CD4-positive, CD25-positive, alpha-beta regulatory T cell (primary cell): ENCODE measurements around the gene SELENOO. TPM values are rescaled to one million over a fixed set of nuclear protein-coding genes. Genes with fewer than 3 reads are reported as not detected.

Experiments
- ATAC-seq, 2 donors: fragments of 150-1000 bp; cut with Tn5 transposase; one replicate each; pipeline ENCODE4 v1.10.0; 2021; ENCODE audit warnings: low read depth in 2 of 2, moderate number of reproducible peaks in 2 of 2, moderate library complexity in 1 of 2
- DNase-seq, 3 donors: peaks; one replicate each; pipeline versions ENCODE4 v3.0.0 to v3.0.0-alpha.2; 2012 to 2022; ENCODE audit warnings: mixed read lengths in 1 of 3
- H3K27ac ChIP-seq: one replicate; pipeline ENCODE4 v1.7.0; 2013; ENCODE audit warnings: mild to moderate bottlenecking, low read length; ENCODE audit not compliant: insufficient read depth, poor library complexity, severe bottlenecking
- H3K27me3 ChIP-seq: one replicate; pipeline ENCODE4 v1.7.0; 2013; ENCODE audit warnings: low read length; ENCODE audit not compliant: control insufficient read depth, insufficient read depth
- H3K36me3 ChIP-seq: one replicate; pipeline ENCODE4 v1.7.0; 2013; ENCODE audit warnings: mild to moderate bottlenecking, low read length, moderate library complexity; ENCODE audit not compliant: control insufficient read depth, insufficient read depth
- H3K4me1 ChIP-seq: 2 replicates; pipeline ENCODE4 v1.7.0; 2013; ENCODE audit warnings: mild to moderate bottlenecking, low read length; ENCODE audit not compliant: insufficient read depth, control insufficient read depth, poor library complexity, severe bottlenecking
- H3K4me3 ChIP-seq: one replicate; pipeline ENCODE4 v1.7.0; 2013; ENCODE audit warnings: low read depth, mild to moderate bottlenecking, low read length, moderate library complexity
- H3K9me3 ChIP-seq, 2 experiments: 1 replicate in 1 of 2; 2 replicates in 1 of 2; pipeline ENCODE4 v1.7.0; 2013; ENCODE audit warnings: low read length in 2 of 2, mild to moderate bottlenecking in 1 of 2, moderate library complexity in 1 of 2; ENCODE audit not compliant: control insufficient read depth in 2 of 2
- H3K27ac Mint-ChIP-seq, 3 donors: one replicate each; pipeline ENCODE4 v1.8.0; 2020 to 2022; ENCODE audit warnings: mild to moderate bottlenecking in 3 of 3, mixed read lengths in 3 of 3, moderate library complexity in 2 of 3
- H3K27me3 Mint-ChIP-seq: one replicate; pipeline ENCODE4 v1.8.0; 2022; ENCODE audit warnings: mild to moderate bottlenecking, mixed read lengths
- H3K36me3 Mint-ChIP-seq: one replicate; pipeline ENCODE4 v1.8.0; 2020; ENCODE audit warnings: mixed read lengths
- H3K4me1 Mint-ChIP-seq, 4 donors: one replicate each; pipeline ENCODE4 v1.8.0; 2020 to 2022; ENCODE audit warnings: mixed read lengths in 4 of 4, mild to moderate bottlenecking in 1 of 4
- H3K4me3 Mint-ChIP-seq, 4 donors: one replicate each; pipeline ENCODE4 v1.8.0; 2020 to 2022; ENCODE audit warnings: mild to moderate bottlenecking in 4 of 4, mixed read lengths in 4 of 4, moderate library complexity in 3 of 4
- H3K9me3 Mint-ChIP-seq, 7 donors: one replicate each; pipeline ENCODE4 v1.8.0; 2020 to 2022; ENCODE audit warnings: mixed read lengths in 7 of 7, mild to moderate bottlenecking in 3 of 7, moderate library complexity in 2 of 7
- polyA plus RNA-seq, 4 donors: library from polyadenylated mRNA; unstranded; fragments of 300-500 nt; fragmentation: Illumina TruSeq; gene quantifications; one replicate each; pipeline ENCODE4 v1.2.3, GENCODE V29; 2021
- total RNA-seq: library from RNA; stranded (reverse); gene quantifications from one replicate; pipeline ENCODE4 v1.2.3, GENCODE V29; 2022

Gene SELENOO
- total and polyA plus RNA-seq, 5 donors from 2014 or later, result 1.8 to 31.9 (median 3.5) TPM

- ATAC-seq (no peak), DNase-seq (no peak)
- Histone ChIP-seq H3K9me3 (no peaks in the 10 kb centered on the region), H3K27me3 (no peaks in the 10 kb centered on the region), H3K4me1 (peaks cover 12% of the 10 kb centered on the region), H3K4me3 (no peak overlapping the region), H3K27ac (no peak overlapping the region), H3K36me3 (no peaks in the 10 kb centered on the region)
- Mint-ChIP-seq H3K36me3 (no peaks in the 10 kb centered on the region), H3K27me3 (peaks cover 24% of the 10 kb centered on the region), H3K4me1 (peaks cover 0 to 7% (median under 1%) of the 10 kb centered on the region in 4 donors), H3K4me3 (peak overlapping the region in 1 of 4 donors; percentile 38), H3K27ac (no peak overlapping the region), H3K9me3 (no peaks in the 10 kb centered on the region)
Measured at GRCh38 chr22:50258361-50259292, 57.8 kb downstream of the SELENOO start.

DNA sequence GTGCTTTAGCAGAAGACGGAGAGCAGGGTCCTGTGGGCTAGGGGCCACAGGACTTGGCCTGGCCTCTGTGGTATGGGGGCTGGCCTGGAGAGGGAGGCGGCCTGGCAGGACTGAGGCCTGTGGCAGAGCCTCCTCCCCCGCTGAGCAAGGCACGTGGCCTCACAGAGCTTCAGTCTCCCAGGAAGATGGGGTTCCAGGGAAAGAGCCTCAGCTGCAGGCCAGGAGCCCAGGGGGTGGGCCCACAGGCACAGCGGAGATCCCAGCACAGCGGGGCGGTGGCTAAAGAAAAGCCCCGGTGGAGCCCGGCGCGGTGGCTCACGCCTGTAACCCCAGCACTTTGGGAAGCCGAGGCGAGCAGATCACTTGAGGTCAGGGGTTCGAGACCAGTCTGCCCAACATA is 58.5 kb downstream of the SELENOO start:
- peaks cover 0 to 7% (median under 1%) of the 10 kb centered on the region in 4 donors for H3K4me1 Mint-ChIP-seq
- no peaks in the 10 kb centered on the region for H3K9me3 ChIP-seq
- H3K36me3 Mint-ChIP-seq, result no peaks in the 10 kb centered on the region
- H3K27ac Mint-ChIP-seq, result no peak overlapping the region
- H3K4me1 ChIP-seq, result peaks cover 12% of the 10 kb centered on the region
- H3K9me3 Mint-ChIP-seq, result no peaks in the 10 kb centered on the region
- no peaks in the 10 kb centered on the region for H3K27me3 ChIP-seq
- H3K4me3 ChIP-seq, result no peak overlapping the region
- H3K36me3 ChIP-seq, result no peaks in the 10 kb centered on the region
- H3K27ac ChIP-seq, result no peak overlapping the region
- H3K27me3 Mint-ChIP-seq, result peaks cover 24% of the 10 kb centered on the region
- no peak for DNase-seq
- no peak for ATAC-seq
- no peak overlapping the region for H3K4me3 Mint-ChIP-seq

- Histone ChIP-seq H3K27ac (no peak overlapping the region), H3K36me3 (no peaks in the 10 kb centered on the region), H3K27me3 (no peaks in the 10 kb centered on the region), H3K4me1 (peaks cover 12% of the 10 kb centered on the region), H3K9me3 (no peaks in the 10 kb centered on the region), H3K4me3 (no peak overlapping the region)
- H3K4me3 Mint-ChIP-seq, result no peak overlapping the region
- no peaks in the 10 kb centered on the region for H3K36me3 Mint-ChIP-seq
- H3K27me3 Mint-ChIP-seq, result peaks cover 30% of the 10 kb centered on the region
- DNase-seq (no peak), ATAC-seq (no peak)
- H3K27ac Mint-ChIP-seq, result no peak overlapping the region
- H3K4me1 Mint-ChIP-seq, result peaks cover 0 to 10% (median under 1%) of the 10 kb centered on the region in 4 donors
- H3K9me3 Mint-ChIP-seq, result no peaks in the 10 kb centered on the region
Measured at GRCh38 chr22:50260434-50260800, 59.6 kb downstream of the SELENOO start.

- Mint-ChIP-seq H3K27ac (no peak overlapping the region), H3K4me3 (no peak overlapping the region), H3K27me3 (peaks cover 31% of the 10 kb centered on the region), H3K9me3 (no peaks in the 10 kb centered on the region), H3K36me3 (no peaks in the 10 kb centered on the region), H3K4me1 (peaks cover 0 to 10% (median under 1%) of the 10 kb centered on the region in 4 donors)
- peaks cover 12% of the 10 kb centered on the region for H3K4me1 ChIP-seq
- H3K4me3 ChIP-seq, result no peak overlapping the region
- H3K9me3 ChIP-seq, result no peaks in the 10 kb centered on the region
- no peak for ATAC-seq
- DNase-seq, result peak in 1 of 3 donors; percentile 48
- no peaks in the 10 kb centered on the region for H3K36me3 ChIP-seq
- H3K27ac ChIP-seq, result no peak overlapping the region
- H3K27me3 ChIP-seq, result no peaks in the 10 kb centered on the region
Measured at GRCh38 chr22:50260801-50261614, 60.2 kb downstream of the SELENOO start.

DNA sequence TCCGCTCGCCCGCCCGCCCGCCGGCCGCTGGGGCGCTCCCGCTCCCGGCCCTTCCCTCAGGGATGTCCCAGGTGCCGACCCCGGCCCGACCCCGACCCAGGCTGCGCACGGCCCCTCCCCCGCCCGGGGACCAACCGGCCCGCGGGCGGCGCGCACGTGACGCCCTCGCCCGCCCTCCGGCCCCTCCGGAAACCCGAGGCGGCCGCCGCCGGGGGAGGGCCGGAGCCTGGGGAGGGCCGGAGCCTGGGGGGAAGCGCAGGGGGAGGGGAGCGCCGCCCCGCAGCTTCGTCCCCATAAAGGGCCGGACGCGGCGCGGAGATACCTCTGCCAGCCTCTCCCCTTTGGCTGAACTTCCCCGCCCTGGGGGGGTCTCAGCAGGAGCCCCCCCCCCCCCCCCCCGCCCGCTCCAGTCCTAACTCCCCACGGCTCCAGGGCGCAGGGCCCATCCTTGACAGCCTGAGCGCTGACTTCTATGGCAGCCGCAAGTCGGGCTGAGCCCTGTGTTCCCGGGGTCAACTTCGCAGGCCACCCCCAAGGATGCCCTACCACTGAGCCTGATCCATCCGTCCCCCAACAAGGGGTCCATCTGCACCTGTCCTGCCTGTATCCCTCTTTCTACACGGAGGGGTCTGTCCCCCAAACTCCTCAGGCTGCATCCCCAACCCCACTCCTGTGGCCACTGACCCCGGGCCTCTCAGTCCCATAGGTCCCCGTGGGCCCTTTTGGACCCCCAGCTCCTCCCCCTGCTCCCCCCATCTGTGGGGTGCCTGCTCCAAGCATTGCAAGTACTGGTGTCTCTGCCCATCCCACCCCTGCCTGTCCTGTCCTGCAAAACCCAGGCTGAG is 61.0 kb downstream of the SELENOO start, which contains the start of gene MAPK12:
TSS of gene MAPK12 (minus strand) at position 69 of the 845 bp plus-strand sequence. CDS start 174 bp downstream, outside the sequence.
- H3K27ac ChIP-seq, result no peak within 1 kb of the TSS
- Mint-ChIP-seq H3K36me3 (no peaks in the 10 kb centered on the region), H3K27me3 (peaks cover 34% of the 10 kb centered on the region)

GRCh38 chr22:50262460-50262911 is 61.7 kb downstream of the SELENOO start:
- no peak for DNase-seq
- H3K27ac ChIP-seq, result no peak overlapping the region
- H3K27ac Mint-ChIP-seq, result peak overlapping the region in 1 of 3 donors; percentile 26
- H3K4me3 ChIP-seq, result no peak overlapping the region
- peak overlapping the region; percentile 2 to 70 (median 42) for H3K4me3 Mint-ChIP-seq
- peaks cover 34% of the 10 kb centered on the region for H3K27me3 Mint-ChIP-seq
- H3K4me1 Mint-ChIP-seq, result peaks cover 0 to 10% (median under 1%) of the 10 kb centered on the region in 4 donors
- H3K27me3 ChIP-seq, result no peaks in the 10 kb centered on the region
- H3K36me3 Mint-ChIP-seq, result no peaks in the 10 kb centered on the region
- no peaks in the 10 kb centered on the region for H3K9me3 ChIP-seq
- no peak for ATAC-seq
- H3K36me3 ChIP-seq, result no peaks in the 10 kb centered on the region
- H3K9me3 Mint-ChIP-seq, result no peaks in the 10 kb centered on the region
- peaks cover 12% of the 10 kb centered on the region for H3K4me1 ChIP-seq

More for the DNA sequence above, 61.0 kb downstream of the SELENOO start, which contains the start of gene MAPK12:
- H3K9me3 Mint-ChIP-seq, result no peaks in the 10 kb centered on the region
- H3K36me3 ChIP-seq, result no peaks in the 10 kb centered on the region
- peak within 1 kb of the TSS in 1 of 3 donors; percentile 26 for H3K27ac Mint-ChIP-seq
- no peak for DNase-seq
- H3K27me3 ChIP-seq, result no peaks in the 10 kb centered on the region
- peaks cover 12% of the 10 kb centered on the region for H3K4me1 ChIP-seq
- H3K4me3 ChIP-seq, result no peak within 1 kb of the TSS
- H3K9me3 ChIP-seq, result no peaks in the 10 kb centered on the region
- ATAC-seq, result no peak
- H3K4me1 Mint-ChIP-seq, result peaks cover 0 to 10% (median under 1%) of the 10 kb centered on the region in 4 donors
- H3K4me3 Mint-ChIP-seq, result peak within 1 kb of the TSS in 3 of 4 donors; percentile 38 to 70 (median 46)
